ENCODE data around the gene ACADS. TPM values are rescaled to one million over a fixed set of nuclear protein-coding genes. Genes with fewer than 3 reads are reported as not detected.

The ACADS gene
- total and polyA plus RNA-seq, 9 of the 15 experiments (the other 6 are each of a cell fraction or from before 2014, with no cell fraction given): 0.06 to 20.3 (median 8.8) TPM

DNA sequence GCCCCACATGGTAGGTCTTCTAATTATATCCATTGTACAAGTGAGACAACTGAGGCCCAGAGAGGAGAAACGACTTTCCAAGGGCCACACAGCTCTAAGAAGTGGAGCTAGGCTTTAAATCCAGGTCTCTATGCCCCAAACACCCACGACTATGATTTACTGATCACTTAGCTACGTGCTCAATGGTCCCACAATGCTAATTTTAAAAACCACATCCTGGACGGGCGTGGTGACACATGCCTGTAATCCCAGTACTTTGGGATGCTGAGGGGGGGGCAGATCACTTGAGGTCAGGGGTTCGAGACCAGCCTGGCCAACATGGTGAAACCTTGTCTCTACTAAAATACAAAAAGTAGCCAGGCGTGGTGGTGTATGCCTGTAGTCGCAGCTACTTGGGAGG, 47.1 kb upstream of the ACADS start (continued):
- TF ChIP-seq, protein P1, sequence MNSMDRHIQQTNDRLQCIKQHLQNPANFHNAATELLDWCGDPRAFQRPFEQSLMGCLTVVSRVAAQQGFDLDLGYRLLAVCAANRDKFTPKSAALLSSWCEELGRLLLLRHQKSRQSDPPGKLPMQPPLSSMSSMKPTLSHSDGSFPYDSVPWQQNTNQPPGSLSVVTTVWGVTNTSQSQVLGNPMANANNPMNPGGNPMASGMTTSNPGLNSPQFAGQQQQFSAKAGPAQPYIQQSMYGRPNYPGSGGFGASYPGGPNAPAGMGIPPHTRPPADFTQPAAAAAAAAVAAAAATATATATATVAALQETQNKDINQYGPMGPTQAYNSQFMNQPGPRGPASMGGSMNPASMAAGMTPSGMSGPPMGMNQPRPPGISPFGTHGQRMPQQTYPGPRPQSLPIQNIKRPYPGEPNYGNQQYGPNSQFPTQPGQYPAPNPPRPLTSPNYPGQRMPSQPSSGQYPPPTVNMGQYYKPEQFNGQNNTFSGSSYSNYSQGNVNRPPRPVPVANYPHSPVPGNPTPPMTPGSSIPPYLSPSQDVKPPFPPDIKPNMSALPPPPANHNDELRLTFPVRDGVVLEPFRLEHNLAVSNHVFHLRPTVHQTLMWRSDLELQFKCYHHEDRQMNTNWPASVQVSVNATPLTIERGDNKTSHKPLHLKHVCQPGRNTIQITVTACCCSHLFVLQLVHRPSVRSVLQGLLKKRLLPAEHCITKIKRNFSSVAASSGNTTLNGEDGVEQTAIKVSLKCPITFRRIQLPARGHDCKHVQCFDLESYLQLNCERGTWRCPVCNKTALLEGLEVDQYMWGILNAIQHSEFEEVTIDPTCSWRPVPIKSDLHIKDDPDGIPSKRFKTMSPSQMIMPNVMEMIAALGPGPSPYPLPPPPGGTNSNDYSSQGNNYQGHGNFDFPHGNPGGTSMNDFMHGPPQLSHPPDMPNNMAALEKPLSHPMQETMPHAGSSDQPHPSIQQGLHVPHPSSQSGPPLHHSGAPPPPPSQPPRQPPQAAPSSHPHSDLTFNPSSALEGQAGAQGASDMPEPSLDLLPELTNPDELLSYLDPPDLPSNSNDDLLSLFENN (IDR thresholded peaks at IDR 0.05; ENCODE audit: low read depth in 2 of 2, low read length in 2 of 2): no peak
- TF ChIP-seq, protein P2, sequence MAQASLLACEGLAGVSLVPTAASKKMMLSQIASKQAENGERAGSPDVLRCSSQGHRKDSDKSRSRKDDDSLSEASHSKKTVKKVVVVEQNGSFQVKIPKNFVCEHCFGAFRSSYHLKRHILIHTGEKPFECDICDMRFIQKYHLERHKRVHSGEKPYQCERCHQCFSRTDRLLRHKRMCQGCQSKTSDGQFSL (CRISPR knock-in tag; IDR thresholded peaks at IDR 0.05): peak; percentile 80
- TF ChIP-seq, protein P2 (tag; IDR thresholded peaks at IDR 0.05): no peak
- TF ChIP-seq, protein P3, sequence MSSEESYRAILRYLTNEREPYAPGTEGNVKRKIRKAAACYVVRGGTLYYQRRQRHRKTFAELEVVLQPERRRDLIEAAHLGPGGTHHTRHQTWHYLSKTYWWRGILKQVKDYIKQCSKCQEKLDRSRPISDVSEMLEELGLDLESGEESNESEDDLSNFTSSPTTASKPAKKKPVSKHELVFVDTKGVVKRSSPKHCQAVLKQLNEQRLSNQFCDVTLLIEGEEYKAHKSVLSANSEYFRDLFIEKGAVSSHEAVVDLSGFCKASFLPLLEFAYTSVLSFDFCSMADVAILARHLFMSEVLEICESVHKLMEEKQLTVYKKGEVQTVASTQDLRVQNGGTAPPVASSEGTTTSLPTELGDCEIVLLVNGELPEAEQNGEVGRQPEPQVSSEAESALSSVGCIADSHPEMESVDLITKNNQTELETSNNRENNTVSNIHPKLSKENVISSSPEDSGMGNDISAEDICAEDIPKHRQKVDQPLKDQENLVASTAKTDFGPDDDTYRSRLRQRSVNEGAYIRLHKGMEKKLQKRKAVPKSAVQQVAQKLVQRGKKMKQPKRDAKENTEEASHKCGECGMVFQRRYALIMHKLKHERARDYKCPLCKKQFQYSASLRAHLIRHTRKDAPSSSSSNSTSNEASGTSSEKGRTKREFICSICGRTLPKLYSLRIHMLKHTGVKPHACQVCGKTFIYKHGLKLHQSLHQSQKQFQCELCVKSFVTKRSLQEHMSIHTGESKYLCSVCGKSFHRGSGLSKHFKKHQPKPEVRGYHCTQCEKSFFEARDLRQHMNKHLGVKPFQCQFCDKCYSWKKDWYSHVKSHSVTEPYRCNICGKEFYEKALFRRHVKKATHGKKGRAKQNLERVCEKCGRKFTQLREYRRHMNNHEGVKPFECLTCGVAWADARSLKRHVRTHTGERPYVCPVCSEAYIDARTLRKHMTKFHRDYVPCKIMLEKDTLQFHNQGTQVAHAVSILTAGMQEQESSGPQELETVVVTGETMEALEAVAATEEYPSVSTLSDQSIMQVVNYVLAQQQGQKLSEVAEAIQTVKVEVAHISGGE (CRISPR knock-in tag; IDR thresholded peaks at IDR 0.05): no peak
- TF ChIP-seq, protein P4, sequence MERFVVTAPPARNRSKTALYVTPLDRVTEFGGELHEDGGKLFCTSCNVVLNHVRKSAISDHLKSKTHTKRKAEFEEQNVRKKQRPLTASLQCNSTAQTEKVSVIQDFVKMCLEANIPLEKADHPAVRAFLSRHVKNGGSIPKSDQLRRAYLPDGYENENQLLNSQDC (CRISPR knock-in tag; IDR thresholded peaks at IDR 0.05): no peak
- TF ChIP-seq ZNF586 (CRISPR knock-in tag; conservative IDR thresholded peaks at IDR 0.05): no peak

Data from K562 (cell line).